HEK293 (cell line): ENCODE data around the gene CRK.

Experiments
- CTCF ChIA-PET: fragments of 350-600 bp; formaldehyde crosslinking; extraction: SDS; loops from one replicate; lab custom pipeline; 2021; ENCODE audit warnings: antibody characterized with exemption; lab: Yijun Ruan, JAX
- POLR2A ChIA-PET: fragments of 300-600 bp; formaldehyde crosslinking; extraction: SDS; loops from one replicate; lab custom pipeline; 2020; ENCODE audit warnings: antibody characterized with exemption, inconsistent platforms; lab: Yijun Ruan, JAX
- H3K27ac ChIP-seq: fragments of 200-500 bp; sonication (Bioruptor generic); 2 replicates; pipeline ENCODE4 v1.5.1; 2014; ENCODE audit warnings: low read depth, low read length, control low read depth, inconsistent platforms; ENCODE audit errors: extremely low read depth
- H3K36me3 ChIP-seq, 2 experiments: fragments of 200-500 bp in 1 of 2; sonication (Bioruptor generic) in 1 of 2; 1 replicate in 1 of 2; 2 replicates in 1 of 2; pipeline ENCODE4 v1.5.1; 2014 to 2017; ENCODE audit warnings: inconsistent platforms in 2 of 2, low read length in 2 of 2; ENCODE audit not compliant: control insufficient read depth in 2 of 2, insufficient read depth in 1 of 2
- H3K4me1 ChIP-seq: fragments of 200-500 bp; sonication (Bioruptor generic); 2 replicates; pipeline ENCODE4 v1.5.1; 2014; ENCODE audit warnings: mild to moderate bottlenecking, low read length, inconsistent platforms; ENCODE audit not compliant: control insufficient read depth, insufficient read depth
- H3K4me3 ChIP-seq: 2 replicates; pipeline ENCODE4 v1.5.1; 2011; ENCODE audit warnings: low read depth, mild to moderate bottlenecking, control low read depth, low read length, moderate library complexity
- H3K9me3 ChIP-seq: fragments of 200-500 bp; sonication (Bioruptor generic); 2 replicates; pipeline ENCODE4 v1.5.1; 2014; ENCODE audit warnings: low read depth, low read length, inconsistent platforms; ENCODE audit not compliant: control insufficient read depth, insufficient read depth
- AEBP2 ChIP-seq: fragments of 450-650 bp; formaldehyde crosslinking; IDR thresholded peaks from 2 replicates; pipeline ENCODE4 v1.5.1; 2016; ENCODE audit warnings: missing biosample characterization, missing genetic modification characterization, borderline replicate concordance
- EGR2 ChIP-seq: fragments of 450-650 bp; formaldehyde crosslinking; IDR thresholded peaks from 2 replicates; pipeline ENCODE4 v1.5.1; 2016; ENCODE audit warnings: low read depth, missing biosample characterization, missing genetic modification characterization
- KLF8 ChIP-seq: fragments of 450-650 bp; formaldehyde crosslinking; IDR thresholded peaks from 2 replicates; pipeline ENCODE4 v1.5.1; 2016; ENCODE audit warnings: missing biosample characterization, missing genetic modification characterization
- PRDM1 ChIP-seq: fragments of 450-650 bp; formaldehyde crosslinking; IDR thresholded peaks from 2 replicates; pipeline ENCODE4; 2016; ENCODE audit warnings: missing biosample characterization, missing genetic modification characterization
- SP2 ChIP-seq: fragments of 450-650 bp; formaldehyde crosslinking; IDR thresholded peaks from 2 replicates; pipeline ENCODE4 v1.5.1; 2016; ENCODE audit warnings: missing biosample characterization, missing genetic modification characterization
- ZBTB17 ChIP-seq: fragments of 450-650 bp; formaldehyde crosslinking; IDR thresholded peaks from 2 replicates; pipeline ENCODE4 v1.5.1; 2016; ENCODE audit warnings: missing biosample characterization, missing genetic modification characterization
- ZBTB20 ChIP-seq: fragments of 450-650 bp; formaldehyde crosslinking; IDR thresholded peaks from 2 replicates; pipeline ENCODE4 v1.5.1; 2016; ENCODE audit warnings: missing biosample characterization, missing genetic modification characterization
- ZNF132 ChIP-seq: fragments of 450-650 bp; formaldehyde crosslinking; IDR thresholded peaks from 2 replicates; pipeline ENCODE4 v1.5.1; 2017; ENCODE audit warnings: missing biosample characterization, missing genetic modification characterization, borderline replicate concordance
- ZNF202 ChIP-seq: fragments of 450-650 bp; formaldehyde crosslinking; IDR thresholded peaks from 2 replicates; pipeline ENCODE4 v1.5.1; 2016; ENCODE audit warnings: missing biosample characterization, missing genetic modification characterization, borderline replicate concordance
- ZNF248 ChIP-seq: fragments of 450-650 bp; formaldehyde crosslinking; IDR thresholded peaks from 2 replicates; pipeline ENCODE4 v1.5.1; 2017; ENCODE audit warnings: missing biosample characterization, missing genetic modification characterization
- ZNF404 ChIP-seq: fragments of 450-650 bp; formaldehyde crosslinking; IDR thresholded peaks from 2 replicates; pipeline ENCODE4 v1.5.1; 2017; ENCODE audit warnings: missing biosample characterization, missing genetic modification characterization
- ZNF473 ChIP-seq: fragments of 450-650 bp; formaldehyde crosslinking; IDR thresholded peaks from 2 replicates; pipeline ENCODE4 v1.5.1; 2017; ENCODE audit warnings: missing biosample characterization, missing genetic modification characterization
- ZNF621 ChIP-seq: fragments of 450-650 bp; formaldehyde crosslinking; IDR thresholded peaks from 2 replicates; pipeline ENCODE4 v1.5.1; 2017; ENCODE audit warnings: missing biosample characterization, missing genetic modification characterization
- ZNF626 ChIP-seq: fragments of 450-650 bp; sonication (Bioruptor Pico); formaldehyde crosslinking; IDR thresholded peaks from 2 replicates; pipeline ENCODE4 v1.5.1; 2018; ENCODE audit warnings: missing biosample characterization, missing genetic modification characterization, inconsistent platforms
- ZNF660 ChIP-seq: fragments of 450-650 bp; IDR thresholded peaks from 2 replicates; pipeline ENCODE4 v1.5.1; 2018; ENCODE audit warnings: missing biosample characterization, mild to moderate bottlenecking, missing genetic modification characterization
- TF ChIP-seq, protein P1 (sequence below): fragments of 450-650 bp; formaldehyde crosslinking; IDR thresholded peaks from 2 replicates; pipeline ENCODE4 v1.5.1; 2016; ENCODE audit warnings: missing biosample characterization, missing genetic modification characterization

CRK gene

DNA sequence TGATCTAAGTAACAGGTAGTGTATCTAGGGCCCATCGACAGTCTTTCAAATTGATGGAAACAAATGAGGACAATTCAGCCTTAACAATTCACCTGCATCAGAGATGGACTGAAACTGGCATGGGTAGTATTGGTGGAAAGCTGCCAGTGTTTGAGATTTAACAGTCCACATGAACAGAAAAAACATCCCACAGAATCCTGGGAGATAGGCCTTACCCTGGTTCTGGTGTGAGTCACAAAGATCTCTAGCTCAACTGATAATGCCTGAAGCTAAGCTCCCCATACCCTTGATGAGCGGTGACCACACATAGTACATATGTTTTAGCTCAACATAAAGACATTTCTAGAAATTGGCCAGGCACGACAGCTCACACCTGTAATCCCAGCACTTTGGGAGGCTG, 21.9 kb downstream of the CRK start:
- Histone ChIP-seq H3K9me3 (no peaks in the 10 kb centered on the region), H3K27ac (no peak overlapping the region), H3K4me1 (no peaks in the 10 kb centered on the region; the same call in 1 of the 2 replicates), H3K4me3 (no peak overlapping the region), H3K36me3 (peaks cover 61 to 68% of the 10 kb centered on the region in 2 experiments)
- ChIA-PET POLR2A (interaction anchor here (0.9 kb wide), 2 partner anchors 17 to 64 kb away, joined by 3 to 5 read pairs; no protein-coding TSS in a partner anchor), CTCF (interaction anchor here (0.5 to 1.5 kb wide), 4 partner anchors 11 to 900 kb away, joined by 3 to 5 read pairs (median 4); no protein-coding TSS in a partner anchor)
- TF ChIP-seq ZBTB17 (tag by site-specific recombination) = peak; percentile 65; the same call in 1 of the 2 replicates
- no peak for TF ChIP-seq EGR2
- no peak for TF ChIP-seq ZNF626 (tag by site-specific recombination)
- TF ChIP-seq SP2 = no peak
- TF ChIP-seq ZNF248 (tag by site-specific recombination) = no peak

DNA sequence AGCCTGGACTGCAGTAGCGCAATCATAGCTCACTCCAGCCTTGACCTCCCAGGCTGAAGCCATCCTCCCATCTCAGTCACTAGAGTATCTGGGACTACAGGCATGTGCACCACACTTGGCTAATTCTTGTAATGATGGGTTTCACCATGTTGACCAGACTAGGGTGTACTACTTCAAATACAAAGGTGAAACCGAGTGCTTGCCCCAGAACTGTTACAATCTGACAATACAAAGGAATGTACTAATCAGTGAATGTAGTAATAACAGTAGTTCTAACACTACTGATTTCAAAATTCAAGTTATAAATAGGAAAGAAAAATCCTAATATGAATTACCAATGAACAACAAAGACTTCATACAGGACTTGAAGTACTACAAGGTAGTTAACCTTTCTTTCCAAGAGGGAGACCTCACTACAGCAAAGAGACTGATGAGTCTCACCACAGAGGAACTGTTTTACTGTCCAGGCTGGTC, 24.4 kb downstream of the CRK start:
- H3K4me1 ChIP-seq = no peaks in the 10 kb centered on the region; the same call in 1 of the 2 replicates
- TF ChIP-seq AEBP2 (tag by site-specific recombination) (no peak), KLF8 (no peak), ZNF404 (no peak)
- TF ChIP-seq, protein P1, sequence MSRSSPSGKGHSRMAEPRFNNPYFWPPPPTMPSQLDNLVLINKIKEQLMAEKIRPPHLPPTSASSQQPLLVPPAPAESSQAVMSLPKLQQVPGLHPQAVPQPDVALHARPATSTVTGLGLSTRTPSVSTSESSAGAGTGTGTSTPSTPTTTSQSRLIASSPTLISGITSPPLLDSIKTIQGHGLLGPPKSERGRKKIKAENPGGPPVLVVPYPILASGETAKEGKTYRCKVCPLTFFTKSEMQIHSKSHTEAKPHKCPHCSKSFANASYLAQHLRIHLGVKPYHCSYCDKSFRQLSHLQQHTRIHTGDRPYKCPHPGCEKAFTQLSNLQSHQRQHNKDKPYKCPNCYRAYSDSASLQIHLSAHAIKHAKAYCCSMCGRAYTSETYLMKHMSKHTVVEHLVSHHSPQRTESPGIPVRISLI = no peak
- no peak overlapping the region for H3K4me3 ChIP-seq
- POLR2A ChIA-PET = no interaction called here
- CTCF ChIA-PET = no interaction called here
- no peaks in the 10 kb centered on the region for H3K9me3 ChIP-seq
- H3K27ac ChIP-seq = peak overlapping the region; percentile 24; the same call in 1 of the 2 replicates
- H3K36me3 ChIP-seq = peaks cover 60 to 63% of the 10 kb centered on the region in 2 experiments

DNA sequence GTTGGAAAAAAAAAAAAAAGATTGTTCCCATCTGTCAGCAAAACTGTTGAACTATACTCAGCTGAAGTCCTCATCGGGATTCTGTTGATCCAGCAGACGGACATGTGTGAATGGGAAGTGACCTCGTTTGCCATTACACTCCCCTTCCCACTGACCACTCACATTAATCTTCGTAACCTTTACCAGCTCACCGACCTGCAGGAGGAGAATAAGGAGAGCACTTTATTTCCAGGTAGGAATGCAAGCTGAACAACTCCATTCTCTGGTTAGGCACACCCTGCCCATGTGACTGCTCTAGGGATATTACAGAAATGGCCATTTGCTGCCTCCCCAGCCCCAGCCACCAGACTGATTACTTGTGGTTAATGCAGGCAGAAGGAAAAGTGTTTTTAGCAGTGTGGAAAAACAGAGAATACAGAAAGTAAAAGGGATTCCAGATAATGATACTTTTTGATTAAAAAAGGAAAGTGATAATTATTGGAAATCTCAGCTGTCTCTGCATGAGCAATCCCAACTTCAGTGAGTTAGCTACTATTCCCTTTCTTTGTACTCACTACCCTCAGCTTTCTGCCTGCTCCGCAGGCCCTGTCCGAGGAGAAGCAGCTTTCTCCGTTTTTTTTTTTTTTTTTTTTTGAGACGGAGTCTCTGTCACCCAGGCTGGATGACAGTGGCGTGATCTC, 32.4 kb downstream of the CRK start:
- H3K9me3 ChIP-seq = no peaks in the 10 kb centered on the region
- no peaks in the 10 kb centered on the region; the same call in 1 of the 2 replicates for H3K4me1 ChIP-seq
- ChIA-PET POLR2A (interaction anchor here (0.6 to 1.7 kb wide), 5 partner anchors 9 to 84 kb away, joined by 3 to 6 read pairs (median 4); partner anchors contain the start of gene YWHAE), CTCF (interaction anchor here (0.6 to 2.1 kb wide), 5 partner anchors 9 to 1008 kb away, joined by 3 to 7 read pairs (median 4); no protein-coding TSS in a partner anchor)
- peak overlapping the region; percentile 8; the same call in 1 of the 2 replicates for H3K27ac ChIP-seq
- TF ChIP-seq ZNF473 (tag by site-specific recombination) (no peak), ZNF660 (no peak), ZBTB20 (tag by site-specific recombination) (no peak), ZNF132 (tag by site-specific recombination) (no peak), ZNF621 (tag by site-specific recombination) (no peak), ZNF202 (tag by site-specific recombination) (no peak), PRDM1 (tag by site-specific recombination) (peak; percentile 93)
- peaks cover 37 to 62% of the 10 kb centered on the region in 2 experiments for H3K36me3 ChIP-seq
- H3K4me3 ChIP-seq = no peak overlapping the region
